ENCODE data around the gene NPDC1.

DNA sequence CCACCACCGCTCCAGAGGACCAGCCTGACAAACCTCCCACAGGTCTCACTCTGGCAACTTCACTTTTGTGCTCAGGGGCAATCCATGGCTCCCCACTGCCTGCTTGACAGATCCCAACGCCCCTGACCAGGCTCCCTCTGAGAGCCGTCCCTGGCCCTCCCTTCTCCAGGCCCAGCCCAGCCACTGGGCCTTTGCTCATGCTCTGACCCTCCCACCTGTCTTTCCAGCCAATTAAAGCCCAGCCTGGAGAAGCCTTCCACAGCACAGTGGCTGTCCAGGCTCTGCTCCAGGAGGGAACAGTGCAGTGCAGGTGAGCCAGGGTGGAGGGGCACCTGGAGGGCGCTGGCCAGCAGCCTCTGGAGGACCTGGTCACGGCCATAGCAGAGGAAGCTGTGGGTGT, 4.6 kb upstream of the NPDC1 start:
- TF ChIP-seq, protein P1, sequence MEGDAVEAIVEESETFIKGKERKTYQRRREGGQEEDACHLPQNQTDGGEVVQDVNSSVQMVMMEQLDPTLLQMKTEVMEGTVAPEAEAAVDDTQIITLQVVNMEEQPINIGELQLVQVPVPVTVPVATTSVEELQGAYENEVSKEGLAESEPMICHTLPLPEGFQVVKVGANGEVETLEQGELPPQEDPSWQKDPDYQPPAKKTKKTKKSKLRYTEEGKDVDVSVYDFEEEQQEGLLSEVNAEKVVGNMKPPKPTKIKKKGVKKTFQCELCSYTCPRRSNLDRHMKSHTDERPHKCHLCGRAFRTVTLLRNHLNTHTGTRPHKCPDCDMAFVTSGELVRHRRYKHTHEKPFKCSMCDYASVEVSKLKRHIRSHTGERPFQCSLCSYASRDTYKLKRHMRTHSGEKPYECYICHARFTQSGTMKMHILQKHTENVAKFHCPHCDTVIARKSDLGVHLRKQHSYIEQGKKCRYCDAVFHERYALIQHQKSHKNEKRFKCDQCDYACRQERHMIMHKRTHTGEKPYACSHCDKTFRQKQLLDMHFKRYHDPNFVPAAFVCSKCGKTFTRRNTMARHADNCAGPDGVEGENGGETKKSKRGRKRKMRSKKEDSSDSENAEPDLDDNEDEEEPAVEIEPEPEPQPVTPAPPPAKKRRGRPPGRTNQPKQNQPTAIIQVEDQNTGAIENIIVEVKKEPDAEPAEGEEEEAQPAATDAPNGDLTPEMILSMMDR (IDR thresholded peaks at IDR 0.05), result no peak
- no peak for TF ChIP-seq POLR2A (IDR thresholded peaks at IDR 0.05)
